Gastroesophageal sphincter (tissue), 2 donors: Measurements from ENCODE around the gene RGS9.

Experiments
- EP300 ChIP-seq: sonication (generic); formaldehyde crosslinking; IDR thresholded peaks from one replicate; pipeline ENCODE4 v1.6.1; 2017; ENCODE audit warnings: antibody characterized with exemption, mild to moderate bottlenecking
- POLR2AphosphoS5 ChIP-seq: sonication (generic); formaldehyde crosslinking; IDR thresholded peaks from one replicate; pipeline ENCODE4 v1.6.1; 2017; ENCODE audit warnings: antibody characterized with exemption

DNA sequence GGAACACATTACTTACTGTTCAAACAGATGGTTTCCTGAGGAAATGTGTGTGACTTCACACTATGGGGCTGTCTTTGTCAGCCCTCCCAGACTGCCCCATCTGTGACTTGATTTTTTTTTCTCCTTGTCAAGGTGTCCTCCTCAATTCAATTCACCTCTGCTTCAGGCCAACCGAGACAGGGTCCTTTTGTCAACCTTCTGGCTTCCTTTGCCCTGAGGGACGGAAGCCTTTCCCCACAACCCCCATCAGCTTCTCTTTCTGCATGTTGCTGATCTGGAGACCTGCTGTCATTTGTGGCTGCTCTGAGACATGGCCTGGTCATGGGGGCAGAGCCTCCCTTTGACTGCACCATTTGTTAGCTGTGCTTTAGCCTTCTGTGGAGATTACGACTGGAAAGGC, 21.3 kb upstream of the RGS9 start:
- TF ChIP-seq EP300, result no peak
- no peak for TF ChIP-seq POLR2AphosphoS5
